Measurements from ENCODE around the gene C3orf18.

DNA sequence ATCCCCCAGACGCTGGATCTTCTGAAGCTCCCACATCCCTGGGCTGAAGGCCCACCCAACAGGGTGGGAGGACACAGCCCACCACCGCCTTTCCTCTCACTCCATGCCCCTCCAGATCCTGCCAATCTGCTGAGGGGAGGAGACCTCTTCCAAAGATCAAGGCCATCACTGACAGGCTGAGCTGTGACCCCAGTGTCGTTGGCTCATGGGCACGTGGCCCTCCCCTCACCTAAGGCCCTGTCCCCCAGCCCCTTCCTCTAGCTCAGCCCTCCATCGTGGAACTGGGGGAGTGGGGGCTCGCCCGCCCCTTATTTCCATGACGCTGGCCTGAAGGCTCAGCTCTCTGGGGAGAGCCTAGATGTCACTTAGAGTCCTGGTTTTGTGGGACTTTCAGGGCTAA, 10.4 kb downstream of the C3orf18 start:
- TF ChIP-seq EZH2 (IDR thresholded peaks at IDR 0.05; ENCODE audit: borderline replicate concordance, low read depth, low read length, severe bottlenecking) = no peak
- TF ChIP-seq CTCF (IDR thresholded peaks at IDR 0.05; ENCODE audit: extremely low read depth in 1 of 2, insufficient read depth in 1 of 2, low read depth in 1 of 2, low read length in 2 of 2) = no peak
- no peak for TF ChIP-seq POLR2A (IDR thresholded peaks at IDR 0.05; ENCODE audit: low read depth, low read length)
- TF ChIP-seq POLR2AphosphoS5 (IDR thresholded peaks at IDR 0.05; ENCODE audit: insufficient read depth, low read depth, low read length) = no peak
- TF ChIP-seq MYC (IDR thresholded peaks at IDR 0.05; ENCODE audit: low read depth, low read length) = no peak
- TF ChIP-seq, protein P1, sequence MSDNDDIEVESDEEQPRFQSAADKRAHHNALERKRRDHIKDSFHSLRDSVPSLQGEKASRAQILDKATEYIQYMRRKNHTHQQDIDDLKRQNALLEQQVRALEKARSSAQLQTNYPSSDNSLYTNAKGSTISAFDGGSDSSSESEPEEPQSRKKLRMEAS (IDR thresholded peaks at IDR 0.05; ENCODE audit: insufficient read depth, insufficient read length) = no peak
- no peak for TF ChIP-seq GATA2 (IDR thresholded peaks at IDR 0.05; ENCODE audit: insufficient read depth, insufficient read length, low read depth, low read length)
- TF ChIP-seq JUN (IDR thresholded peaks at IDR 0.05; ENCODE audit: borderline replicate concordance, insufficient read depth, insufficient read length, low read depth) = no peak
- no peak for TF ChIP-seq FOS (IDR thresholded peaks at IDR 0.05; ENCODE audit: borderline replicate concordance, insufficient read depth, low read length)

Measured in endothelial cell of umbilical vein (primary cell).